ENCODE measurements around the gene SLC25A38. TPM values are rescaled to one million over a fixed set of nuclear protein-coding genes. Genes with fewer than 3 reads are reported as not detected.

Gene SLC25A38
- total and polyA plus RNA-seq, 2 donors (not counting 1 experiment from before 2014, with no cell fraction given) = 22.0 to 23.3 TPM

DNA sequence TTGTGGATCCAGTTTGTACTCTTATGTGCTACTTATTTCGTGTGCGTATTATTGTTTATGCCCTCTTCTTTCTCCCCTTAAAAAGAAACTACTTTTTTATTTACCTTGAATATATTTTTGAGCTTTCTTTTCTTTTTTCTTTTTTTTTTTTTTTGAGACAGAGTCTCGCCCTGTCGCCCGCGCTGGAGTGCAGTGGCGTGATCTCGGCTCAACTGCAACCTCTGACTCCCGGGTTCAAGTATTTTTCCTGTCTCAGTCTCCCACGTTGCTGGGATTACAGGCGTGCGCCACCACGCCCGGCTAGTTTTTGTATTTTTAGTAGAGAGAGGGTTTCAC, 1.5 kb downstream of the SLC25A38 start:
- Histone ChIP-seq H3K27me3 (ENCODE audit: control insufficient read depth, insufficient read depth, low read length) (no peaks in the 10 kb centered on the region), H3K36me3 (ENCODE audit: control insufficient read depth, insufficient read depth, low read length) (peaks cover 2% of the 10 kb centered on the region), H3K4me1 (ENCODE audit: control insufficient read depth, extremely low read depth, insufficient read depth, low read length) (peaks cover 3% of the 10 kb centered on the region), H3K9me3 (ENCODE audit: control insufficient read depth, insufficient read depth, low read depth, low read length) (no peaks in the 10 kb centered on the region), H3K4me2 (ENCODE audit: extremely low read depth, insufficient read depth, low read length) (peak overlapping the region; percentile 93), H4K20me1 (ENCODE audit: control insufficient read depth, extremely low read depth, insufficient read depth, low read length) (no peaks in the 10 kb centered on the region), H3K9ac (ENCODE audit: insufficient read depth, low read length) (peak overlapping the region; percentile 20), H3K4me3 (replicated peaks in 1 of 4; ENCODE audit: control extremely low read depth in 1 of 4, insufficient read depth in 1 of 4, low read depth in 3 of 4, low read length in 4 of 4) (peak overlapping the region; percentile 65 to 90 (median 80)), H3K27ac (ENCODE audit: insufficient read depth, low read length) (peak overlapping the region; percentile 12), H2AFZ (ENCODE audit: low read length) (no peak overlapping the region), H3K79me2 (ENCODE audit: control insufficient read depth, insufficient read depth, low read length) (peaks cover 46% of the 10 kb centered on the region)
- TF ChIP-seq EZH2 (IDR thresholded peaks at IDR 0.05; ENCODE audit: low read length, missing control alignments) = no peak
- TF ChIP-seq, protein P1, sequence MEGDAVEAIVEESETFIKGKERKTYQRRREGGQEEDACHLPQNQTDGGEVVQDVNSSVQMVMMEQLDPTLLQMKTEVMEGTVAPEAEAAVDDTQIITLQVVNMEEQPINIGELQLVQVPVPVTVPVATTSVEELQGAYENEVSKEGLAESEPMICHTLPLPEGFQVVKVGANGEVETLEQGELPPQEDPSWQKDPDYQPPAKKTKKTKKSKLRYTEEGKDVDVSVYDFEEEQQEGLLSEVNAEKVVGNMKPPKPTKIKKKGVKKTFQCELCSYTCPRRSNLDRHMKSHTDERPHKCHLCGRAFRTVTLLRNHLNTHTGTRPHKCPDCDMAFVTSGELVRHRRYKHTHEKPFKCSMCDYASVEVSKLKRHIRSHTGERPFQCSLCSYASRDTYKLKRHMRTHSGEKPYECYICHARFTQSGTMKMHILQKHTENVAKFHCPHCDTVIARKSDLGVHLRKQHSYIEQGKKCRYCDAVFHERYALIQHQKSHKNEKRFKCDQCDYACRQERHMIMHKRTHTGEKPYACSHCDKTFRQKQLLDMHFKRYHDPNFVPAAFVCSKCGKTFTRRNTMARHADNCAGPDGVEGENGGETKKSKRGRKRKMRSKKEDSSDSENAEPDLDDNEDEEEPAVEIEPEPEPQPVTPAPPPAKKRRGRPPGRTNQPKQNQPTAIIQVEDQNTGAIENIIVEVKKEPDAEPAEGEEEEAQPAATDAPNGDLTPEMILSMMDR (conservative IDR thresholded peaks at IDR 0.05 in 1 of 2, IDR thresholded peaks at IDR 0.05 in 1 of 2; ENCODE audit: low read depth in 1 of 2, low read length in 2 of 2) = no peak
- DNase-seq (ENCODE audit: low read depth in 2 of 2) = no peak

DNA sequence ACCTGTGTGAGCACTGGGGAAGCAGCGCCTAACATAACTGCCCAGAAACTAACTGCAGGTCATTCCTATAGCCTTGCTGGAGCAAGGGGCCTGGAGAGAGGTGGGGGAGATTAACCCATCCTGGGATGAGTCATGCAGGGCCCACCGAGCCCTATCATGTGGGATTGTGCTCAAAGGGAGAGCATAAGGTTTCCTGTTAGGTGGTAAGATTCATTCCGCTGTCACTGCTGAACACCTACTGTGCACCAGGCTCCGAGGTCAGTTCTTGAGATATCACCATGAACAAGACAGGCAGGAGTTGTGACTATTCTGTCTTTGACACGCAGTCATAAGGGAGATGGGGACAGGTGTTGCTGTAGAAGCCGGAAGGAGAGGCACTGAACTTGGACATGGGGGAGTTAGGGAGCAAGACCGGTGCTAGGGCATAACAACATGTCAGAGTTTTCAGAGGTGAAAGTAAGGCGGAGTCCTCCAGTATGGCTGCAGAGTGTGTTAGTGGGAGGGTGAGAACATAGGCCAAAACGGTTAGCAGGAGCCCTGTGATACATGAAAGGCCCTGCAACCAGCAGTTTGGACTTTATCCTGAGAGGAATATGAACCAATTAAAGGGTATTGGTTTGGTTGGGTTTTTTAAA, 2.4 kb downstream of the SLC25A38 start:
- H3K9me3 ChIP-seq (ENCODE audit: control insufficient read depth, insufficient read depth, low read depth, low read length) = no peaks in the 10 kb centered on the region
- no peak overlapping the region for H3K4me3 ChIP-seq (replicated peaks in 1 of 4; ENCODE audit: control extremely low read depth in 1 of 4, insufficient read depth in 1 of 4, low read depth in 3 of 4, low read length in 4 of 4)
- H4K20me1 ChIP-seq (ENCODE audit: control insufficient read depth, extremely low read depth, insufficient read depth, low read length) = no peaks in the 10 kb centered on the region
- H3K27ac ChIP-seq (ENCODE audit: insufficient read depth, low read length) = no peak overlapping the region
- peaks cover 46% of the 10 kb centered on the region for H3K79me2 ChIP-seq (ENCODE audit: control insufficient read depth, insufficient read depth, low read length)
- H3K36me3 ChIP-seq (ENCODE audit: control insufficient read depth, insufficient read depth, low read length) = peaks cover 4% of the 10 kb centered on the region
- peaks cover 3% of the 10 kb centered on the region for H3K4me1 ChIP-seq (ENCODE audit: control insufficient read depth, extremely low read depth, insufficient read depth, low read length)
- H3K9ac ChIP-seq (ENCODE audit: insufficient read depth, low read length) = no peak overlapping the region
- DNase-seq (ENCODE audit: low read depth in 2 of 2) = no peak
- no peak overlapping the region for H2AFZ ChIP-seq (ENCODE audit: low read length)
- no peak for TF ChIP-seq EZH2 (IDR thresholded peaks at IDR 0.05; ENCODE audit: low read length, missing control alignments)
- TF ChIP-seq, protein P1 (conservative IDR thresholded peaks at IDR 0.05 in 1 of 2, IDR thresholded peaks at IDR 0.05 in 1 of 2; ENCODE audit: low read depth in 1 of 2, low read length in 2 of 2) = no peak
- H3K27me3 ChIP-seq (ENCODE audit: control insufficient read depth, insufficient read depth, low read length) = no peaks in the 10 kb centered on the region
- H3K4me2 ChIP-seq (ENCODE audit: extremely low read depth, insufficient read depth, low read length) = peak overlapping the region; percentile 63

DNA sequence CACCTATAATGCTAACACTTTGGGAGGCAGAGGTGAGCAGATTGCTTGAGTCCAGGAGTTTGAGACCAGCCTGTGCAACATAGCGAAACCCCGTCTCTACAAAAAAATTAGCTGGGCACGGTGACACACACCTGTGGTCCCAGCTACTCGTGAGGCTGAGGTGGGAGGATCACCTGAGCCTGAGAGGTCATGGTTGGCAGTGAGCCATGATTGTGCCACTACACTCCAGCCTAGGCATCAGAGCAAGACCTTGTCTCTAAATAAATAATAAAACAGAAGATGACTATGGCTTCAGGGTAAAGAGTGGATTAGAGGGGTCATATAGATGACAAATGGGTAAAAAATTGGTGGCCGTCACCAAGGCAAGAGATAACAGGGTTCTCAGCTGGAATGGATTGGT, 3.1 kb downstream of the SLC25A38 start:
- Histone ChIP-seq H3K79me2 (ENCODE audit: control insufficient read depth, insufficient read depth, low read length) (peaks cover 46% of the 10 kb centered on the region), H3K36me3 (ENCODE audit: control insufficient read depth, insufficient read depth, low read length) (peaks cover 4% of the 10 kb centered on the region), H2AFZ (ENCODE audit: low read length) (no peak overlapping the region), H3K27me3 (ENCODE audit: control insufficient read depth, insufficient read depth, low read length) (no peaks in the 10 kb centered on the region), H3K4me3 (replicated peaks in 1 of 4; ENCODE audit: control extremely low read depth in 1 of 4, insufficient read depth in 1 of 4, low read depth in 3 of 4, low read length in 4 of 4) (no peak overlapping the region), H3K27ac (ENCODE audit: insufficient read depth, low read length) (no peak overlapping the region), H3K9me3 (ENCODE audit: control insufficient read depth, insufficient read depth, low read depth, low read length) (no peaks in the 10 kb centered on the region), H3K4me2 (ENCODE audit: extremely low read depth, insufficient read depth, low read length) (no peak overlapping the region), H3K4me1 (ENCODE audit: control insufficient read depth, extremely low read depth, insufficient read depth, low read length) (peaks cover 3% of the 10 kb centered on the region), H4K20me1 (ENCODE audit: control insufficient read depth, extremely low read depth, insufficient read depth, low read length) (no peaks in the 10 kb centered on the region), H3K9ac (ENCODE audit: insufficient read depth, low read length) (no peak overlapping the region)
- no peak for DNase-seq (ENCODE audit: low read depth in 2 of 2)
- TF ChIP-seq EZH2 (IDR thresholded peaks at IDR 0.05; ENCODE audit: low read length, missing control alignments) = no peak
- TF ChIP-seq, protein P1 (conservative IDR thresholded peaks at IDR 0.05 in 1 of 2, IDR thresholded peaks at IDR 0.05 in 1 of 2; ENCODE audit: low read depth in 1 of 2, low read length in 2 of 2) = no peak
